ENCODE results near the gene CELSR2. TPM values are rescaled to one million over a fixed set of nuclear protein-coding genes. Genes with fewer than 3 reads are reported as not detected.

The CELSR2 gene
- total and polyA plus RNA-seq, 4 donors, result 1.4 to 7.9 (median 5.1) TPM

GRCh38 chr1:109239409-109240068, 9.8 kb upstream of the CELSR2 start:
- H3K4me3 ChIP-seq, result no peak overlapping the region
- no peaks in the 10 kb centered on the region for H3K27me3 ChIP-seq (ENCODE audit: control insufficient read depth in 3 of 3, insufficient read depth in 3 of 3, low read length in 2 of 3)
- TF ChIP-seq, protein P1, sequence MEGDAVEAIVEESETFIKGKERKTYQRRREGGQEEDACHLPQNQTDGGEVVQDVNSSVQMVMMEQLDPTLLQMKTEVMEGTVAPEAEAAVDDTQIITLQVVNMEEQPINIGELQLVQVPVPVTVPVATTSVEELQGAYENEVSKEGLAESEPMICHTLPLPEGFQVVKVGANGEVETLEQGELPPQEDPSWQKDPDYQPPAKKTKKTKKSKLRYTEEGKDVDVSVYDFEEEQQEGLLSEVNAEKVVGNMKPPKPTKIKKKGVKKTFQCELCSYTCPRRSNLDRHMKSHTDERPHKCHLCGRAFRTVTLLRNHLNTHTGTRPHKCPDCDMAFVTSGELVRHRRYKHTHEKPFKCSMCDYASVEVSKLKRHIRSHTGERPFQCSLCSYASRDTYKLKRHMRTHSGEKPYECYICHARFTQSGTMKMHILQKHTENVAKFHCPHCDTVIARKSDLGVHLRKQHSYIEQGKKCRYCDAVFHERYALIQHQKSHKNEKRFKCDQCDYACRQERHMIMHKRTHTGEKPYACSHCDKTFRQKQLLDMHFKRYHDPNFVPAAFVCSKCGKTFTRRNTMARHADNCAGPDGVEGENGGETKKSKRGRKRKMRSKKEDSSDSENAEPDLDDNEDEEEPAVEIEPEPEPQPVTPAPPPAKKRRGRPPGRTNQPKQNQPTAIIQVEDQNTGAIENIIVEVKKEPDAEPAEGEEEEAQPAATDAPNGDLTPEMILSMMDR (IDR thresholded peaks at IDR 0.05; ENCODE audit: control extremely low read depth, extremely low read depth), result no peak
- peak overlapping the region in 1 of 2 donors; percentile 5 for H3K27ac ChIP-seq (ENCODE audit: low read depth in 1 of 2, low read length in 1 of 2)
- ATAC-seq (ENCODE audit: insufficient read depth, low FRiP score) (no peak), DNase-seq (peak in 1 of 3 donors; percentile 30)
- 65 to 77% methylated on average over 6 of the region's 6 CpGs for WGBS, 2 donors
- H3K9me3 ChIP-seq (ENCODE audit: control insufficient read depth in 4 of 4, insufficient read depth in 3 of 4, low read length in 3 of 4), result no peaks in the 10 kb centered on the region
- H3K36me3 ChIP-seq (ENCODE audit: control insufficient read depth in 4 of 4, insufficient read depth in 4 of 4, low read length in 4 of 4), result peaks cover 23 to 40% (median 31%) of the 10 kb centered on the region in 4 donors
- peaks cover 0 to 25% (median 5%) of the 10 kb centered on the region in 5 donors for H3K4me1 ChIP-seq (ENCODE audit: control insufficient read depth in 5 of 5, insufficient read depth in 5 of 5, low read length in 5 of 5)
- no peak overlapping the region for H3K9ac ChIP-seq (ENCODE audit: insufficient read depth in 1 of 2, low read length in 2 of 2)

- H3K9me3 ChIP-seq (ENCODE audit: control insufficient read depth in 4 of 4, insufficient read depth in 3 of 4, low read length in 3 of 4), result no peaks in the 10 kb centered on the region
- H3K4me1 ChIP-seq (ENCODE audit: control insufficient read depth in 5 of 5, insufficient read depth in 5 of 5, low read length in 5 of 5), result peaks cover 0 to 25% (median 5%) of the 10 kb centered on the region in 5 donors
- no peaks in the 10 kb centered on the region for H3K27me3 ChIP-seq (ENCODE audit: control insufficient read depth in 3 of 3, insufficient read depth in 3 of 3, low read length in 2 of 3)
- TF ChIP-seq, protein P1 (IDR thresholded peaks at IDR 0.05; ENCODE audit: control extremely low read depth, extremely low read depth), result no peak
- peak; percentile 50 for ATAC-seq (ENCODE audit: insufficient read depth, low FRiP score)
- H3K36me3 ChIP-seq (ENCODE audit: control insufficient read depth in 4 of 4, insufficient read depth in 4 of 4, low read length in 4 of 4), result peaks cover 16 to 34% (median 27%) of the 10 kb centered on the region in 4 donors
- no peak overlapping the region for H3K4me3 ChIP-seq
- H3K9ac ChIP-seq (ENCODE audit: insufficient read depth in 1 of 2, low read length in 2 of 2), result no peak overlapping the region
- peak; percentile 43 to 67 (median 65) for DNase-seq
- H3K27ac ChIP-seq (ENCODE audit: low read depth in 1 of 2, low read length in 1 of 2), result peak overlapping the region in 1 of 2 donors; percentile 16
- WGBS, 2 donors, result 34 to 48% methylated on average over 26 of the region's 26 CpGs
Measured at GRCh38 chr1:109240158-109241152, 8.9 kb upstream of the CELSR2 start.

DNA sequence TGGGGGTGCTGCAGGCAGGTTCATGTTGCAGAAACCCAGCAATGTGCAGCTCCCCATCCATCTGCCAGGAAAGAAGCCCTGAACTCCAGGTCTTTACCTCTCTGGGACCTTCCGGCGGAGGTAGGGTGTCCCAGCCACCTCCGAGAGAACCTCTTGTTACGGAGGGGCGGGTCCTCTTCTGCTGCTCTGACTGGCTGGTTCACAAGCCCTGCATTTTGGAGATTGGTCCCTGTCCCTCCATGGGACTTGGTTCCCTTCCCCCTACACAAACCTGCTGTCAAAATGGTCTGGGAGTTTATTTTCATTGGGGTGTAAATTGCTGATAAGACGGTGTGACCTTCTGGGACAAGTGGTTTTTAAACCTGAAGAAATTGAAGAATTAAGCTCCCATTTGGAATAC, 8.0 kb upstream of the CELSR2 start:
- DNase-seq (no peak), ATAC-seq (ENCODE audit: insufficient read depth, low FRiP score) (no peak)
- H3K4me1 ChIP-seq (ENCODE audit: control insufficient read depth in 5 of 5, insufficient read depth in 5 of 5, low read length in 5 of 5), result peaks cover 0 to 25% (median 5%) of the 10 kb centered on the region in 5 donors
- H3K9ac ChIP-seq (ENCODE audit: insufficient read depth in 1 of 2, low read length in 2 of 2), result no peak overlapping the region
- H3K36me3 ChIP-seq (ENCODE audit: control insufficient read depth in 4 of 4, insufficient read depth in 4 of 4, low read length in 4 of 4), result peaks cover 8 to 27% (median 18%) of the 10 kb centered on the region in 4 donors
- no peak overlapping the region for H3K27ac ChIP-seq (ENCODE audit: low read depth in 1 of 2, low read length in 1 of 2)
- H3K9me3 ChIP-seq (ENCODE audit: control insufficient read depth in 4 of 4, insufficient read depth in 3 of 4, low read length in 3 of 4), result no peaks in the 10 kb centered on the region
- TF ChIP-seq, protein P1 (IDR thresholded peaks at IDR 0.05; ENCODE audit: control extremely low read depth, extremely low read depth), result no peak
- H3K27me3 ChIP-seq (ENCODE audit: control insufficient read depth in 3 of 3, insufficient read depth in 3 of 3, low read length in 2 of 3), result no peaks in the 10 kb centered on the region
- 18 to 35% methylated on average over 6 of the region's 6 CpGs for WGBS, 2 donors
- H3K4me3 ChIP-seq, result no peak overlapping the region
